ENCODE data around the gene TPM3. TPM values are rescaled to one million over a fixed set of nuclear protein-coding genes. Genes with fewer than 3 reads are reported as not detected.
"Not testable (repeated sequence)": the region's sequence is repeated elsewhere in the genome, so short reads cannot be mapped to it uniquely, and the experiment has no call there.

The TPM3 gene
- polyA plus RNA-seq, 3 donors, result 418 to 1,159 (median 1,153) TPM

DNA sequence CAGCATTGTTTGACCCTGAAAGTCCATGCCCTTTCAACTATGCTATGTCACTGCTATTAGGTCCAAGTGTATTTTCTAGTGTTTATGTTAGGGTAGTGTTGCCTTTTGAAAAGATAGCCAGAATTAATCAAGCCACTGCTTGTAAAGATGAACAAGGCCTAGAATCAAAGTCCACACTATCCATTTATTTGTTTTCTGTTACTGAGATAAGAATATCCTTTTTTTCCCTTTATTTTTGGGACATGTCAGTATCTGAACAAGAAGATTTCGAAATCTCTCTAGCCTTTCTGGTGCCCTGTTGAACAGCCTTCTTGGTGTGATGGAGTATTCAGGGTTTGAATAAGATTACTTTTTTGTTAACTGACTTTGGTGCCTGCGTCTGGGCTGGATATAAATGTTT lies 45.5 kb upstream of the TPM3 start:
- WGBS (ENCODE audit: insufficient coverage), result 100% methylated on average over 1 of the region's 2 CpGs
- H3K4me3 Mint-ChIP-seq, result no peak overlapping the region
- H3K27me3 ChIP-seq (ENCODE audit: control insufficient read depth in 2 of 2, insufficient read depth in 2 of 2, low read length in 2 of 2), result no peaks in the 10 kb centered on the region
- H3K36me3 ChIP-seq (replicated peaks in 1 of 2; ENCODE audit: control insufficient read depth in 1 of 2, insufficient read depth in 2 of 2, low read length in 2 of 2), result peaks cover 95 to 99% of the 10 kb centered on the region in 2 donors
- H3K27ac ChIP-seq (ENCODE audit: low read depth in 1 of 2, low read length in 2 of 2), result no peak overlapping the region
- peak overlapping the region in 1 of 7 donors; percentile 22 for H3K27ac Mint-ChIP-seq
- H3K4me2 ChIP-seq (replicated peaks; ENCODE audit: extremely low read depth, low read length, poor library complexity, severe bottlenecking), result no peak overlapping the region
- H3K4me1 ChIP-seq (ENCODE audit: control insufficient read depth in 1 of 2, insufficient read depth in 2 of 2, low read length in 2 of 2), result no peaks in the 10 kb centered on the region
- peaks cover 73% of the 10 kb centered on the region for H4K20me1 ChIP-seq (ENCODE audit: insufficient read depth, low read length)
- H3K4me3 ChIP-seq (replicated peaks in 1 of 3; ENCODE audit: low read depth in 2 of 3, low read length in 3 of 3), result no peak overlapping the region
- peaks cover 83 to 99% of the 10 kb centered on the region in 2 donors for H3K36me3 Mint-ChIP-seq
- intact Hi-C loops (cut with micrococcal nuclease), result no loop called here
- H3K9ac ChIP-seq (ENCODE audit: insufficient read depth, low read length, poor library complexity, severe bottlenecking), result no peak overlapping the region
- H3K4me1 Mint-ChIP-seq, result no peaks in the 10 kb centered on the region
- no peak for DNase-seq
- H3K9me3 ChIP-seq (replicated peaks in 1 of 2; ENCODE audit: control insufficient read depth in 1 of 2, insufficient read depth in 1 of 2, low read length in 2 of 2), result no peaks in the 10 kb centered on the region
- no peaks in the 10 kb centered on the region for H3K9me3 Mint-ChIP-seq
- H3K79me2 ChIP-seq (ENCODE audit: insufficient read depth, low read length), result peaks cover 74% of the 10 kb centered on the region
- H2AFZ ChIP-seq (ENCODE audit: insufficient read depth, low read depth, low read length, poor library complexity, severe bottlenecking), result no peak overlapping the region
- TF ChIP-seq, protein P1, sequence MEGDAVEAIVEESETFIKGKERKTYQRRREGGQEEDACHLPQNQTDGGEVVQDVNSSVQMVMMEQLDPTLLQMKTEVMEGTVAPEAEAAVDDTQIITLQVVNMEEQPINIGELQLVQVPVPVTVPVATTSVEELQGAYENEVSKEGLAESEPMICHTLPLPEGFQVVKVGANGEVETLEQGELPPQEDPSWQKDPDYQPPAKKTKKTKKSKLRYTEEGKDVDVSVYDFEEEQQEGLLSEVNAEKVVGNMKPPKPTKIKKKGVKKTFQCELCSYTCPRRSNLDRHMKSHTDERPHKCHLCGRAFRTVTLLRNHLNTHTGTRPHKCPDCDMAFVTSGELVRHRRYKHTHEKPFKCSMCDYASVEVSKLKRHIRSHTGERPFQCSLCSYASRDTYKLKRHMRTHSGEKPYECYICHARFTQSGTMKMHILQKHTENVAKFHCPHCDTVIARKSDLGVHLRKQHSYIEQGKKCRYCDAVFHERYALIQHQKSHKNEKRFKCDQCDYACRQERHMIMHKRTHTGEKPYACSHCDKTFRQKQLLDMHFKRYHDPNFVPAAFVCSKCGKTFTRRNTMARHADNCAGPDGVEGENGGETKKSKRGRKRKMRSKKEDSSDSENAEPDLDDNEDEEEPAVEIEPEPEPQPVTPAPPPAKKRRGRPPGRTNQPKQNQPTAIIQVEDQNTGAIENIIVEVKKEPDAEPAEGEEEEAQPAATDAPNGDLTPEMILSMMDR (IDR thresholded peaks at IDR 0.05), result no peak
- H3K27me3 Mint-ChIP-seq (ENCODE audit: low read depth in 3 of 3), result no peaks in the 10 kb centered on the region

DNA sequence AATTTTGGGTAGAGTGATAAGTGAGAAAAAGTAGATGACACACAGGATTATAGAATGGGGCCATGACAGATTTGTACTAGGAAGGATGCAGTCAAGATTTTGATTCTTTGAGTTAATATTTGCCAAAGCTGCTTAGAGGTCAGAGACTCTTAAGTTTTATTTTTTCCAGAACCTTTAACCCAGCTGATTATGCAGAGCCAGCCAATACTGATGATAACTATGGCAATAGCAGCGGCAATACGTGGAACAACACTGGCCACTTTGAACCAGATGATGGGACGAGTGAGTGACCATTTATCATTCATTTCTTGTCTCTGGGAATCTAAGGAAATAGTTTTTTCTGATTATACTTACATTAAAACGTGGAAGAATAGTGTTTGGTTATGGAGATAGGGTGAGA lies 45.0 kb upstream of the TPM3 start:
- peaks cover 83 to 99% of the 10 kb centered on the region in 2 donors for H3K36me3 Mint-ChIP-seq
- TF ChIP-seq, protein P1 (IDR thresholded peaks at IDR 0.05), result no peak
- Histone ChIP-seq H3K9ac (ENCODE audit: insufficient read depth, low read length, poor library complexity, severe bottlenecking) (no peak overlapping the region), H3K9me3 (replicated peaks in 1 of 2; ENCODE audit: control insufficient read depth in 1 of 2, insufficient read depth in 1 of 2, low read length in 2 of 2) (no peaks in the 10 kb centered on the region), H3K4me1 (ENCODE audit: control insufficient read depth in 1 of 2, insufficient read depth in 2 of 2, low read length in 2 of 2) (no peaks in the 10 kb centered on the region), H3K36me3 (replicated peaks in 1 of 2; ENCODE audit: control insufficient read depth in 1 of 2, insufficient read depth in 2 of 2, low read length in 2 of 2) (peaks cover 93 to 99% of the 10 kb centered on the region in 2 donors), H3K4me2 (replicated peaks; ENCODE audit: extremely low read depth, low read length, poor library complexity, severe bottlenecking) (no peak overlapping the region), H2AFZ (ENCODE audit: insufficient read depth, low read depth, low read length, poor library complexity, severe bottlenecking) (no peak overlapping the region), H3K79me2 (ENCODE audit: insufficient read depth, low read length) (peaks cover 79% of the 10 kb centered on the region), H3K4me3 (replicated peaks in 1 of 3; ENCODE audit: low read depth in 2 of 3, low read length in 3 of 3) (no peak overlapping the region), H3K27ac (ENCODE audit: low read depth in 1 of 2, low read length in 2 of 2) (no peak overlapping the region), H3K27me3 (ENCODE audit: control insufficient read depth in 2 of 2, insufficient read depth in 2 of 2, low read length in 2 of 2) (no peaks in the 10 kb centered on the region), H4K20me1 (ENCODE audit: insufficient read depth, low read length) (peaks cover 76% of the 10 kb centered on the region)
- intact Hi-C loops (cut with micrococcal nuclease), result no loop called here
- no peaks in the 10 kb centered on the region for H3K4me1 Mint-ChIP-seq
- H3K27me3 Mint-ChIP-seq (ENCODE audit: low read depth in 3 of 3), result no peaks in the 10 kb centered on the region
- H3K27ac Mint-ChIP-seq, result no peak overlapping the region
- H3K9me3 Mint-ChIP-seq, result no peaks in the 10 kb centered on the region
- WGBS (ENCODE audit: insufficient coverage), result no CpG with 5 or more reads among the region's 4 CpGs
- no peak overlapping the region for H3K4me3 Mint-ChIP-seq
- no peak for DNase-seq

DNA sequence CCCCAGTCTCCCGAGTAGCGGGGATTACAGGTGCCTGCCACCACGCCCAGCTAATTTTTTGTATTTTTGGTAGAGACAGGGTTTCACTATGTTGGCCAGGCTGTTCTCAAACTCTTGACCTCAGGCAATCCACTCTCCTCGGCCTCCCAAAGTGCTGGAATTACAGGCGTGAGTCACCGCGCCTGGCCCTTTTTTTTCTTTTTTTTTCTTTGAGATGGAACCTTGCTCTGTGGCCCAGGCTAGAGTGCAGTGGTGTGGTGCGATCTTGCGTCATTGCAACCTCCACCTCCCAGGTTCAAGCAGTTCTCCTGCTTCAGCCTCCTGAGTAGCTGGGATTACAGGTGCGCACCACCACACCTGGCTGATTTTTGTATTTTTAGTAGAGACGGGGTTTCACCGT lies 41.2 kb upstream of the TPM3 start:
- H3K4me3 ChIP-seq (replicated peaks in 1 of 3; ENCODE audit: low read depth in 2 of 3, low read length in 3 of 3); H3K9me3 ChIP-seq (replicated peaks in 1 of 2; ENCODE audit: control insufficient read depth in 1 of 2, insufficient read depth in 1 of 2, low read length in 2 of 2); H3K9ac ChIP-seq (ENCODE audit: insufficient read depth, low read length, poor library complexity, severe bottlenecking); H3K4me3 Mint-ChIP-seq; H3K4me2 ChIP-seq (replicated peaks; ENCODE audit: extremely low read depth, low read length, poor library complexity, severe bottlenecking); H3K9me3 Mint-ChIP-seq; intact Hi-C loops (cut with micrococcal nuclease); H3K27me3 Mint-ChIP-seq (ENCODE audit: low read depth in 3 of 3); H2AFZ ChIP-seq (ENCODE audit: insufficient read depth, low read depth, low read length, poor library complexity, severe bottlenecking); H3K4me1 ChIP-seq (ENCODE audit: control insufficient read depth in 1 of 2, insufficient read depth in 2 of 2, low read length in 2 of 2); H3K27ac ChIP-seq (ENCODE audit: low read depth in 1 of 2, low read length in 2 of 2); H3K27me3 ChIP-seq (ENCODE audit: control insufficient read depth in 2 of 2, insufficient read depth in 2 of 2, low read length in 2 of 2); H3K4me1 Mint-ChIP-seq; DNase-seq: not testable (repeated sequence)
- 94% methylated on average over 6 of the region's 12 CpGs for WGBS (ENCODE audit: insufficient coverage)
- peaks cover 85% of the 10 kb centered on the region for H3K79me2 ChIP-seq (ENCODE audit: insufficient read depth, low read length)
- peaks cover 74% of the 10 kb centered on the region for H4K20me1 ChIP-seq (ENCODE audit: insufficient read depth, low read length)
- H3K36me3 ChIP-seq (replicated peaks in 1 of 2; ENCODE audit: control insufficient read depth in 1 of 2, insufficient read depth in 2 of 2, low read length in 2 of 2), result peaks cover 96 to 99% of the 10 kb centered on the region in 2 donors
- Mint-ChIP-seq H3K36me3 (peaks cover 81 to 93% of the 10 kb centered on the region in 2 donors), H3K27ac (peak overlapping the region in 3 of 7 donors; percentile 27 to 71 (median 32))

All from CD14-positive monocyte (primary cell).